Stimulated activated CD8-positive, alpha-beta memory T cell treated with anti-CD3 and anti-CD28 coated beads, Interleukin-12 subunit alpha, Interleukin-12 subunit beta, amount 100 ng/mL, for 1 hour (primary cell): Measurements from ENCODE around the gene SOAT1.
"Not testable (repeated sequence)": the region's sequence is repeated elsewhere in the genome, so short reads cannot be mapped to it uniquely, and the experiment has no call there.

Source experiments
- DNase-seq: peaks from one replicate; pipeline ENCODE4 v3.0.0-alpha.2; 2020; ENCODE audit warnings: low read depth

Gene SOAT1

DNA sequence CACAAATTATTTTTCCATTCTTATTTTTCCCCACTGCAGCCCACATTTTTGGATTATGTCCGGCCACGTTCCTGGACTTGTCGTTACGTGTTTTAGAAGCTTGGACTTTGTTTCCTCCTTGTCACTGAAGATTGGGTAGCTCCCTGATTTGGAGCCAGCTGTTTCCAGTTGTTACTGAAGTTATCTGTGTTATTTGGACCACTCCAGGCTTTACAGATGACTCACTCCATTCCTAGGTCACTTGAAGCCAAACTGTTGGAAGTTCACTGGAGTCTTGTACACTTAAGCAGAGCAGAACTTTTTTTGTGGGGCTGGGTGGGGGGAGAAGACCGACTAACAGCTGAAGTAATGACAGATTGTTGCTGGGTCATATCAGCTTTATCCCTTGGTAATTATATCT, 59.9 kb downstream of the SOAT1 start:
- no peak for DNase-seq

DNA sequence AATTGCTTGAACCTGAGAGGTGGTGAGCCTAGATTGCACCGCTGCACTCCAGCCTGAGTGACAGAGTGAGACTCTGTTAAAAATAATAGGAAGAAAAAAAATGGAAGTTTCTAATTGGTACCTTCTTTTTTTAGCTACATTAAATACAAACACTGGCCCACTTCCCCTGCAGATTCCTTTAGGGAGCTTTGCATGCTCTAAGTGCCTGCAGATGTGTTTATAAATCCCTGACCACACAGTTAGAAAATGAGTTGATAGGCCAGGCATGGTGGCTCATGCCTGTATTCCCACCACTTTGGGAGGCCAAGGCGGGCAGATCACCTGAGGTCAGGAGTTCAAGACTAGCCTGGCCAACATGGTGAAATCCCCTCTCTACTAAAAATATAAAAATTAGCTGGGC, 68.0 kb downstream of the SOAT1 start:
- not testable (repeated sequence) for DNase-seq

DNA sequence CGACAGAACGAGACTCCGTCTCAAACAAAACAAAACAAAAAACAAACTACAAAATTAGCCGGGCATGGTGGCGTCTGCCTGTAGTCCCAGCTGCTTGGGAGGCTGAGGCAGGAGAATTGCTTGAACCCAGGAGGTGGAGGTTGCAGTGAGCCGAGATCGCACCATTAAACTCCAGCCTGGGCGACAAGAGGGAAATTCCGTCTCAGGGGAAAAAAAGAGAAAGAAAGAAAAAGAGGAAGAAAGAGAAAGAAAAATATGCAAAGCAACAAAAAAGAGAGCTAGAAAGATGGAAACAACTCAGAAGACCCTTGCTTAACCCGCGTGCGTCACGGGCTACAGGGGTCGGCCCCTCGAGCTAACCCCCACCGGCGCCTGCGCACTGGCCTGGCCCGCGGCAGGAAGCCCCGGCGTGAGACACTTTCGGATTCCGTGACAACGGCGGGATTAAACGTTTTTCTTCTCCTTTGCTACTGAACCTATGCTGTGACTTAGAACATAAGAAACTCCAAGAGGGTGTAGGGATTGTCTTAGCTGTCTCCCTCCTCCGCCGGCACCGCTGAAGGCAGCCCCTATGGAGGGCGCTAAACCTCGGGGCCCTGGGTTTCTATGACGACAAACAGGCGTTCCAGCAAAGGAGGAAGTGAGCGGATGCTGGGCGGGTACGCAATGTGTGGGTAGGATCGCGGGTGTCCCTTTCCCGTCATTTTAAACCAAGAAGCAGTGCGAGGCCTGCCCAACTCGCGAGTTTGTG, 71.9 kb downstream of the SOAT1 start, which contains the start of gene AXDND1:
Gene AXDND1 (plus strand): TSS at position 630 of the 751 bp plus-strand sequence. CDS start 539 bp downstream, outside the sequence.
- DNase-seq: peak; percentile 81

DNA sequence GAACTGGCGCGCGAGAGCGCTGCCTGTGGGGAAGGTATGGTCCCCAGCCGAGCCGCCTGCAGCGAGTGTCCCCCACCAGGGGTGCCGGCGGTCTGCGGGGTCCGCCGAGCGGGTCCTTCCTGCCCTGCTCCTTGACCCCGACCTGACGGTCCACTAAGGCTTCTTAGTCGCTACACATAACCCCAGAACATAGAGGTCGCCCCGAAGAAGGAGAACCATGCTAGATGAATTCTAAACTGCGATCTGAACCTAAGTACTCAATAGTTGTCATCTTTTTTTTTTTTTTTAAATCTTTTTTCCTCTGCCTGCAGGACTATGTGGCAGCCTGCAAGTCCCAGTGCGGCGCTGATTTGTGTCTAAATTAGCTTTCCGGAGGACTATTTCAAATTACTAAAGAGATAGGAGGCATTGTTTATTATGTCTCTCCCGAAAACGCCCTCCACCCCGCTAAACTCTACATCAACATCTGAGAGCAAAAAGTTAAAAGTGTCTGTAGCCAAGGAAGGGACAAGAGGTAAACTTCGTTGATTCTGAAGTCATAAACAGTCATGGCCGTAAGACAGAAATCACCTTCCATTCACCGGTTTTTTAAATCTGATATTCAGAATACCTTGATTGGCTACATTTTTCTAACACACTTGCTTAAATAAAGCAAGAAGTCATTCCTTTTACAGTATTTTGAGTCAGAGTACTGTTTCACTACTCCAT, 72.7 kb downstream of the SOAT1 start:
- DNase-seq: no peak

DNA sequence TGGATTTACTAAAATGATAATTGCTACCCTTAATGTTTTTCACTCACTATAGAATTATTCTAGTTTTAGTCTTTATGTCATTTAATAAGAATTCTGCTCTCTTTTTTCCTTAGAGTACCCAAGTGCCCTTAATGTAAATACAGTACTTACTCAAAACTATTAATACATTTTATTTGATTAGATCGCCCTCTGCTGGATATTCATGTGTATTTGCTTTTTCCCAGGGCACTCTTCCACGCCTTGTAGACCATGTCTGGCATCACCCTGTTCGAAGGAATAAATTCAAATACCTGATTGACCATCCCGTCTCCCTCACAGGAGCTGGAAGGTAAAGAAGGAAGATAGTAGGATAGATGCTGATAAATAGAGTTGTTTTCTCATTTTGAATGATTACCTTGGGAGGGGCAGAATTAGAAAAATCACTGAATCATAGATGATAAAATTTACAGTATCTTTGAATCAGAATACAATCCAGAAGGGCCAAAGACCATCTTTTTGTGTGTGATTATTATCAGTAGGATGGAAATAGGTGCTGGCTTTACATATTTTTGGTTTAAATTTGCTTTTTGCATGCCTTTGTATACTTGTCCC, 76.2 kb downstream of the SOAT1 start:
- peak; percentile 8 for DNase-seq

DNA sequence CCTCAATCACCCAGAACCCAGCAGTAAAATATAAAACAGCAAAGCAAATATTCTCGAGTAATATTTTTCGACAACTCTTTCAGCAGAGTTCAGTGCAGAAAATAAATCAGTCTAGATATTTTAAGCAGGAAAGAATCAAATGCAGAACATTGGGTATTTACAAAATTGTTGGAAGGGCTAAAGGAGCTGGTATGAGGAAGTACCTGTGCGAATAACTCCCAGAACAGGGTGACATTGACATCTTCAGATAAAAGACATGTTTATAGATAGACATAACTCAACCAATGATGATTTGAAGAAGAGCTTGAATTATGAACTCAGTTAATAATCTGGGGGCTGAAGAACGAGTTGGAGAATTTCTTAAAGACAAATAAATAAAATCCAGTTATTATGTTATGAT, 78.6 kb downstream of the SOAT1 start:
- DNase-seq: no peak

DNA sequence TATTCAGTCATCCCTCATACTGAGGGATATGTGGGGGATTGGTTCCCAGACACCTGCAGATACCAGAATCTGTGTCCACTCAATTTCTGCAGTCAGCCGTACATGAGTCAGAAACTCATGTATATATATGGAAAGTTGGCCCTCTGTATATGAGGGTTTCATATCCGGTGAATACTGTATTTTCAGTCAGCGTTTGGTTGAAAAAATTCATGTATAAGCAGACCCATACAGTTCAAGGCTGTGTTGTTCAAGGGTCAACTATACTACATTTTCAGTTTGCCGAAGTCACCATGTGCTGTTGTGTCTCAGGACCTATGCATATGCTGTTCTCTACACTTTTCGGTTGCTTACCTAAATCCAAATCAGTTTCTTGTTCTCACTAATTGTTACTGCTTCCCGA, 82.6 kb downstream of the SOAT1 start:
- no peak for DNase-seq

DNA sequence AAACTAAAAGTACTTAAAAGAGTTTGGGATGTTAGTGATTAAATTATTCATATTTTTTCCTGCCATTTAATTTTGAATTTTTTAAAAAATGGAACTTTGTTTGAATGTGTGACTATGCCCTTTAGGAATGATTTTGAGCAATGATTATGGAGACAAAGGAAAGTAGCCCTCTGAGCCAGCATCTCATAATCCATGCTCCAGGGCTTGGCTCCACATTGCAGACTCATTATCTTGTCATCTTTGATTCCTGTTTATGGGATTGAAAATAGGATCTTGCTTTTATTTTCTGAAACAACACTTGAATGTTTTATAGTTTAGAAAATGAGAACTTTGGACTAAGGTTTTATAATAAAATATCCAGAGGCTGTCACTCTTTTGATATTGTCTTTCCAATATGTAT, 86.7 kb downstream of the SOAT1 start:
- DNase-seq: no peak

DNA sequence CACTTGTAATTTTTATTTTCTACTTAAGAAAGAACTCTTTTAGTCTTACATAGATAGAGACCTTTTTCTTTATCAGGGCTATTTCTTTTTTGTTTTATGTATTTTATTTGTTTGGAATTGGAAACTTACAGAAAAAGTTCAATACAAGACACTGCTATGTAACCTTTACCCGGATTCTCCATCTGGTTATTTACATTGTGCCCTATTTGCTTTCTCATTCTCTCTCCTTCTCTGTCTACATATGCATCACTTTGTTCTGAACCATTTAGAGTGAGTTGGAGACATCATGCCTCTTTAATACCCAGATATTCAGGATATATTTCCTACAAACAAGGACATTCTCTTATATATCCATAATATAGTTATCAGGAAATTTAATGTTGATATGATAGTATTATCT, 90.4 kb downstream of the SOAT1 start:
- DNase-seq: no peak

DNA sequence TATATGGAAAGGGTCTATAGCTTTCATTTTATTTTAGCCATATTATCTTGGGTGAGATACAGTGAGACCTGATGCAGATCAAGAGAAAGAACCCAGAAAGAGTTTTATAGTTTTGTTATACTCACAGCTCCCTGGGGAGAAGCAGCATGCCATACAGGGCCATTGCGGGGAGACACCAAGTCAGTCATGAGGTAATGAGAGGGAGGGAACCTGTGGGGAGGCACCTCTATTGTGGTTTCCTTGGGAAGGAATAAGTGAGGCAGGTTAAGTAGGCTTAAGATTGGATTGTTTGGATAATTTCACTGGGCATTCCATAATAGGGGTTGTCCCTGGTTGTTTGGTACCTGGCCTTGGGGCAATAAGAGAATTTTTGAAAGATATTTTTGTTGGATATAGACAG, 91.9 kb downstream of the SOAT1 start:
- DNase-seq: no peak

DNA sequence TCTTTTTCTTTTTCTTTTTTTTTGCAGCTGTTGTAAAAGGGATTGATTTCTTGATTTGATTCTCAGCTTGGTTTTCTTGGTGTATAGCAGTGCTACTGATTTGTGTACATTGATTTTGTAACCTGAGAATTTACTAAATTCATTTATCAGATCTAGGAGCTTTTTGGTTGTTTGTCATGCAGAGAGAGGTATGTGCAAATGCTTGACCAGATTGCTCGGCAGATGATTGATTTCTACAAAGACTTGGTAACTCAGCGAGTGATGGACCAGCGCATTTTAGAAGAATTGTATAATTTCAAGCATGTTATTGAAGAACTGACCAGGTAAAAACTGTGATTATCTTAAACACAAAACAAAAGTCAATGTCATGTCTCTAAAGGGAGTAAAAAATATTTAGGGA, 100.1 kb downstream of the SOAT1 start:
- DNase-seq: no peak

DNA sequence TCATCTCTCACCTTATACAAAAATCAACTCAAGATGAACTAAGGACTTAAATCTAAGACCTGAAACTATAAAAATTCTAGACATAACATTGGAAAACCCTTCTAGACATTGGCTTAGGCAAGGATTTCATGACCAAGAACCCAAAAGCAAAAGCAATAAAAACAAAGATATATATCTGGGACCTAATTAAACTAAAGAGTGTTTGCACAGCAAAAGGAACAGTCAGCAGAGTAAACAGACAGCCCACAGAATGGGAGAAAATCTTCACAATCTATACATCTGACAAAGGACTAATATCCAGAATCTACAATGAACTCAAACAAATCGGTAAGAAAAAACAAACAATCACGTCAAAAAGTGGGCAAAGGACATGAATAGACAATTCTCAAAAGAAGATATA, 105.8 kb downstream of the SOAT1 start:
- not testable (repeated sequence) for DNase-seq
